Left kidney (tissue), 1 donor: ENCODE results near the gene WNT10A. TPM values are rescaled to one million over a fixed set of nuclear protein-coding genes. Genes with fewer than 3 reads are reported as not detected.

Experiments
- polyA plus RNA-seq: library from polyadenylated mRNA; unstranded; fragments of 120-200 nt; gene quantifications from one replicate; pipeline ENCODE4 v1.2.1, GENCODE V29; 2013; ENCODE audit not compliant: insufficient read length

Gene WNT10A
- polyA plus RNA-seq, 1 donor: 0.45 TPM

Other genes starting within 250 kb of the WNT10A start
- 20.3 TPM for gene ZNF142, start 221.2 kb upstream of the WNT10A start, polyA plus RNA-seq
- gene BCS1L, start 221.2 kb upstream of the WNT10A start, polyA plus RNA-seq: 58.6 TPM
- 50.9 TPM for gene RNF25, start 208.8 kb upstream of the WNT10A start, polyA plus RNA-seq
- gene STK36, start 208.8 kb upstream of the WNT10A start, polyA plus RNA-seq: 115 TPM
- gene TTLL4, start 170.0 kb upstream of the WNT10A start, polyA plus RNA-seq: 47.2 TPM
- gene CYP27A1, start 98.7 kb upstream of the WNT10A start, polyA plus RNA-seq: 49.7 TPM
- gene PRKAG3, start 49.0 kb upstream of the WNT10A start, polyA plus RNA-seq: 0.15 TPM
- 0.12 TPM for gene WNT6, start 21.0 kb upstream of the WNT10A start, polyA plus RNA-seq
- not detected for gene CDK5R2, start 78.8 kb downstream of the WNT10A start, polyA plus RNA-seq
- gene FEV, start 104.3 kb downstream of the WNT10A start, polyA plus RNA-seq: not detected
- not detected for gene CRYBA2, start 112.6 kb downstream of the WNT10A start, polyA plus RNA-seq
- 0.28 TPM for gene CFAP65, start 160.7 kb downstream of the WNT10A start, polyA plus RNA-seq
- gene IHH, start 180.1 kb downstream of the WNT10A start, polyA plus RNA-seq: 1.7 TPM